ENCODE measurements around the gene CEP78. TPM values are rescaled to one million over a fixed set of nuclear protein-coding genes. Genes with fewer than 3 reads are reported as not detected.

CEP78 gene
- total RNA-seq, 1 donor from 2014 or later = 3.9 TPM

DNA sequence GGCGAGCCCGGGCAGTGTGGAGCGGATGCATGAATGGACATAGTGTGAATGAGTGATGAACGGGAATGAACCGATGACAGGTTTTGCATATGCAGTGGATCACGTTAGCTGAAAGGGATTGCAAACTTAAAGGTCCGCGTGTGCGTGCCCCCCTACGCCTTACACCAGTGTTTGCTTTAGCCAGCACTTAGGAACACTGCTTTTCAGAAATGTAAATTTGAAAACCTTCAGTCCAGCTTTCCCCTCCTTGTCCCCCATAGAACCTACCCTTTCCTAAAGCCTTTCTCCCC is 61.7 kb downstream of the CEP78 start:
- intact Hi-C loops (cut with DNase I) = no loop called here
- ATAC-seq (no peak), DNase-seq (ENCODE audit: missing footprints) (no peak)

DNA sequence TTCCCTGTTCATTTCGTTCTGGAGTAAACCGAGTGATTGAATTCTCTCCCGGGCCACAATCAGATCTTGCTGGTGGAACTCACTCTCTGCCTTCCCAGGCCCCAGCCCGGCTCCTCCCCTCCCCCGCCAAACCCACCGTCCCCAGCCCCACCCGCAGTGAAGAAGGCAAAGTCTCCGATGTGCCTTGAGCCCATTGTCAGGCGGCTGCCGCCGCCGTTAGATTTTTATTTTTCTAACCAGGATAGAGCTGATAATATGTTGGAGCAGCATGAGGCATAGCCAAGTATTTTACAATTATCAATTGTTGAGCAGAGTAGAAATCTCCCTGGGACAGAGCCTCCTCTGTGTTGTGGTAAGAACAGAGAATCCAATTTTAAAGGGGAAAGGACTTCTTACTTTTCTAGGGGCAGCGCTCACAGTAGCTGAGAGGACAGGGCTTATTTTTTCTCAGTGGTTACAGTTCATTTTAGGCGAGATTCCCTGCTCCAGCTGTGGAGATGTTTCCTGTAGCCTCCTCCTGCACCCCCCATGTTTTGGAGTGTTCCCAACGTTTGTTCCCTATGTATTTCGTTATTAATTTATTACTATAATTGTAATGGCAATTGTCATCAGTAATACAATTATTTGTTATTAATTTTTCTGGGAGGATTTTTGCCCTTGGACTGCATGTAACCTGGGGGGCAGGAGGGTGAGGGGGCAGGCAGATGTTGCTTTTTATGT is 62.3 kb downstream of the CEP78 start:
- intact Hi-C loops (cut with DNase I) = no loop called here
- ATAC-seq = no peak
- no peak for DNase-seq (ENCODE audit: missing footprints)

- DNase-seq (ENCODE audit: missing footprints) (no peak), ATAC-seq (no peak)
- intact Hi-C loops (cut with DNase I) = no loop called here
Observed at GRCh38 chr9:78300209-78300608, 64.3 kb downstream of the CEP78 start.

- DNase-seq (ENCODE audit: missing footprints) (no peak), ATAC-seq (no peak)
- intact Hi-C loops (cut with DNase I) = no loop called here
Observed at GRCh38 chr9:78301466-78301865, 65.6 kb downstream of the CEP78 start.

GRCh38 chr9:78303377-78304062 is 67.6 kb downstream of the CEP78 start:
- no peak for ATAC-seq
- intact Hi-C loops (cut with DNase I) = no loop called here

DNA sequence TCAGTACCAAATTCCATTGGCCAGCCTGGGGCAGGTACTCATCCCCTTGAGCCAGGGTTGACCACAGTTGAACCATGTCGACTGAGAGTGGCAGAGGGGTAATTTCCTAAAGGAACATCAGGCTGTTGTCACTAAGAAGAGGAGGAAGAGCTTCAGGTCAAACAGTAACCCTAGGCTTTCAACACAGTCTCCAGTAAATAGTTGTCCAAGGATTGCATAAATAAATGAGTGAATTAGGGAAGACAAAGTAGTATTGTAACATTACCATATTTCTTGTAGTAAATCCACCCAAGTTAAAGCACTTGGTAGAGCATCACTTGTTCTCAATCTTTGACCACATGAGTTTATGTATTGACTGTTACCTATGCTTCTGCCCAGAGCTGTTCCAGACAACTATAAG is 68.5 kb downstream of the CEP78 start:
- ATAC-seq = no peak
- no peak for DNase-seq (ENCODE audit: missing footprints)
- intact Hi-C loops (cut with DNase I) = no loop called here

More at GRCh38 chr9:78303377-78304062, 67.6 kb downstream of the CEP78 start:
- no peak for DNase-seq (ENCODE audit: missing footprints)

DNA sequence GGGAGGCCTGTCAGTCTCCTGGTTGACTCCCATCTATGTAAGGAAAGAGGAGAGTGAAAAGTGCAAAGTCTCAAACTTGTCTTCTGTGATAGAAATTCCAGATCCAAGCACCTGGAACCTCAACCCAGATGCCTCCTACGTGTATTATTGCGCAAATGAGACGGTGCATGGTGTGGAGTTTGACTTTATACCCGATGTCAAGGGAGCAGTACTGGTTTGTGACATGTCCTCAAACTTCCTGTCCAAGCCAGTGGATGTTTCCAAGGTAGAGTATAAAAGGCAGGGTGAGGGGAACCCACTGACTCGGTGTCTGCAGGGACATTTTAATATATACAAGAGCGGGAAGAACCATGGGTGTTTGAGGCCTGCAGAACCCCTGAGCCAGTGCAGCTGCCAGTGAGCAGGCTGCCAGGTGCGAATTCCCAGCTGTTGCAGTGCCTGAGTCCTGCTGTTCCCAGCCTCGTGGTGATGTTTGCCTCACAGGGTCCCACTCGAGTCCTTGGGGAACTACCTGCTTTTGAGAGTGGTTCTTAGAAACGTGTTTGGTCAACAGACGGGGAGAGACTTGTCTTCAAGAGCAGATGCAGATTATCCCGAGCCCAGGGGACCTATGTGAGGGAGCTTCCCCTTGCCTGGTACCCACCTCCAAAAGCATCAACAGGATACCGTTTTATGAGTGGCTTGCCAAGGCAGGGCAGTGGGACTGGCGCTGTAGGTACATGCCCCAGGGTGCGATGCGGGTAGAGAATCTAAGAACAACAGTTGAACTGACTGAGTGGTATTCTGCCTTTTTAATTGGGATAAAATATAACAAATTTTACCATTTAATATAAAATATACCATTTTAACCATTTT is 70.6 kb downstream of the CEP78 start:
- intact Hi-C loops (cut with DNase I) = no loop called here
- no peak for ATAC-seq
- no peak for DNase-seq (ENCODE audit: missing footprints)

- ATAC-seq (no peak), DNase-seq (ENCODE audit: missing footprints) (no peak)
- intact Hi-C loops (cut with DNase I) = no loop called here
Observed at GRCh38 chr9:78307360-78307759, 71.5 kb downstream of the CEP78 start.

GRCh38 chr9:78309066-78309465 is 73.2 kb downstream of the CEP78 start:
- DNase-seq (ENCODE audit: missing footprints) (no peak), ATAC-seq (no peak)
- intact Hi-C loops (cut with DNase I) = no loop called here

- intact Hi-C loops (cut with DNase I) = no loop called here
- no peak for ATAC-seq
- DNase-seq (ENCODE audit: missing footprints) = no peak
Observed at GRCh38 chr9:78311075-78311474, 75.2 kb downstream of the CEP78 start.

GRCh38 chr9:78311886-78312524 is 76.1 kb downstream of the CEP78 start:
- no peak for DNase-seq (ENCODE audit: missing footprints)
- intact Hi-C loops (cut with DNase I) = no loop called here
- no peak for ATAC-seq

DNA sequence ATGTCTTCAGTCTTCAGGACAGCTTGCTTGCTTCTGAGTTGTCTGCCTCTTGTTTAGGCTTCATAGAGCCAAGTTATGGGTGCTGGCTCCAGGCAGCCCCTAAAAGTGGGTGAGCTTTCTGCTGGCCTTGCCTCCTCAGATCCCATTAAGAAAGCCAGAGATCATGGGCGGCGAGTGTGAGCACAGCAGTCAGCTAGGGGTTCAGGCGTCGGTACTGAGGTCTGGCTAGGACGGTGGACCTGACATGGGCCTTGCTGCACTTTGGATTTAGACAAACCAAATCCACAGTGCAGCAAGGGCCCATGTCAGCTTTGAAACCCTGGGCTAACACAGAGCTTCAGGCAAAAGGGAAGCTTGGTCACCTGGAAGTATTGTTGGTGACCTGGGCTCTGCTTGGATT is 78.7 kb downstream of the CEP78 start:
- intact Hi-C loops (cut with DNase I) = no loop called here
- ATAC-seq = no peak
- DNase-seq (ENCODE audit: missing footprints) = no peak

DNA sequence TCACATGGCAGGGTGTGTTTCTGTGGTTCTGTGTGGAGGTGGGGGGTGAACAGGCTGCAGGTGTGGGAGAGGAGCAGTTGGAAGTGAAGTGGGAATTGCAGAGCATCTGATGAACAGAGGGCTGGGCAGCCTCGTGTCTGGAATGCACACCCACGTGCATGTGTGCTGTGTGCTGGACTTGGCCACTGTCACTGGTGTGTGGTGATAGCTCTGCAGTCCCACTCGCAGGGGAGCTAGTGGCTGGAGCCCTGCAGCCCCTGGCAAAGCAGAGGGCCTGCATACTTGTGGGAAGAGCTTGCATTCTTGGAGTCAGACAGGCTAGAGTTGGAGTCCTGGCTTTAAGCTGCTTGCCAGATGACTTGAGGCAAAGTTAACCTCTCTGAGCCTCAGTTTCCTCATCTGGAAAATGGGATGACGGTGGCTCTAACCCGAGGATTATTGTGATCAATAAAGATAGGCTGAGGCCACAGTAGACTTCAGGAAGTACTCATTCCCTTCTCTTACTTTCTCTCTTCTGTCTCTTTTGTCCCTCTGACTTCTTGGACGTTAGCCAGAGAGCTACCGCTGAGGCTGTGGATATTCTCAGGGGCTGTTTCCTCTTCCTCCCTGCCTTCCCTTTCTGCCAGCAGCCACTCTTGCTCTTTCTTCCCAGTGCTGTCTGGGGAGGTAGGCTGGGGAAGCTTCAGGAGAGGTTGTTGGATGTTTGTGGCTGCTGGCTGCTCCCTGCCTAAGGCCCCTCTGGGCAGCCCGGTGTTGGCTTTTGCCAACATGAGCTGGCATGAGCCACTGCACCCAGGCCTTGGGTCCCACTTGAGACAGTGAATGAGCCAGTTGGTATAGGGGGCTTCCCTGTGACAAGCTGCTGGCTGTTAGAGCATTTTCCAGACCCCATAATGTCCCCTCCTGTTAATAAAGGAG is 79.3 kb downstream of the CEP78 start:
- no peak for DNase-seq (ENCODE audit: missing footprints)
- intact Hi-C loops (cut with DNase I) = no loop called here
- ATAC-seq = no peak

DNA sequence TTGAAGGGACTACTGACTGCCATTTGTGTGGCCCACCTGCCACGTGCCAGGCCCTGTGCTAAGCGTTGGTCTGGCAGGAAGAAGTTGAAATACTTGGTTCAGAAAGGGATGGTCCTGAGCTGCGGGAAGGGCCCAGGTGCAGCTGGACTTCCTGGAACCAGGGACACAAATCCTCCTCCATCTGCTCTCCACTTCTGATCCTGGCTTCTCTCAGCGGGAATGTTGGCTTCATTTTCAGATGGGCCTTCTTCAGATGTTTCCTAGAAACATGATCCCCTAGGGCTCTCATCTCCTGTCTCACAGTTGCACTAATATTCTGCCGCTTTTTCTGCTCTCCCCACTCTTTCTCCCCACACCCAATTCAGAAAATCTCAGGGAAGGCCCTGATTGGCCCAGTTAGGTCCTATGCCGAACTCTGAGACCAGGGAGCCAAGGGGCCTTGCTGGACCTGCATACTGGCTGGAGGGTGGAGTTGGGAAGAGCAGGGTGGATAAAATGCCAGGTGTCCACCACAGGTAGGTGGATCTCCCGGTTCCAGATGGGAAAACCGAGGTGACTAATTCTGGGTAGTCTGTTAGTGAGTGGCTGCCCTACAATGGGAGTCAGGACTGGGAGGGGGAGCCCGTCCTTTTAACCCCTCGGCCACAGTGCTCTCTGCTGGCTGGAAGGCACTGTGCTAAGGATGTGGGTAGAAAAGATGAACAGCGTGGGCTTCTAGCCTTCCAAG is 80.5 kb downstream of the CEP78 start:
- intact Hi-C loops (cut with DNase I) = no loop called here
- DNase-seq (ENCODE audit: missing footprints) (no peak), ATAC-seq (no peak)

GRCh38 chr9:78319197-78320029 is 83.5 kb downstream of the CEP78 start:
- ATAC-seq = no peak
- DNase-seq (ENCODE audit: missing footprints) = no peak
- intact Hi-C loops (cut with DNase I) = no loop called here

DNA sequence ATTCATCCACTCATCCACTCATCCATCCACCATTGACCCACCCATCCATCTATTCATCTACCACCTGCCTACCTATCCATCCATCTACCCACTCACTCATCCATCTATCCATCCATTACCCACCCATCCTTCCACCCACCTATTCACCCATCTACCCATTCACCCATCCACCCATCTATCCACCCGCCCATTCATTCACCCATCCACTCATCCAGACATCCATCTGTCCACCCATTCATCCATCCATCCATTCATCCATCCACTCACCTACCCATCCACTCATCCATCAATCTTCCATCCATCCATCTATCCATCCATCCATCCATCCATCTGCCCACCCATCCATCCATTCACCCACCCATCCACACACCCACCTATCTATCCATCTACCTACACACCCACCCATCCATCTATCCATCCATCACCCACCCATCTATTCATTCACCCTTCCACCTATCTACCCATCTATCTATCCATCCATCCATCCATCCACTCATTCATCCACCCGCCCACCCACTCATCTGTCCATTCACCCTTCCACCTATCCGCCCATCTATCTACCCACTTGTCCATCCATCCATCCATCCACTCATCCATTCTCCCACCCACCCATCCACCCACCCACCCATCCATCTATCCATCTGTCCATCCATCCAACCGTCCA is 84.3 kb downstream of the CEP78 start:
- intact Hi-C loops (cut with DNase I) = no loop called here
- ATAC-seq (no peak), DNase-seq (ENCODE audit: missing footprints) (no peak)
